HepG2 (cell line): ENCODE results near the gene PLAA. TPM values are rescaled to one million over a fixed set of nuclear protein-coding genes. Genes with fewer than 3 reads are reported as not detected.

Experiments
- FOXP4 ChIP-seq: sonication (generic); formaldehyde crosslinking; IDR thresholded peaks from 2 replicates; pipeline ENCODE4 v1.4.0; 2020; ENCODE audit warnings: missing genetic modification reagents
- HMGXB3 ChIP-seq: sonication (generic); formaldehyde crosslinking; IDR thresholded peaks from 2 replicates; pipeline ENCODE4 v1.4.0; 2020; ENCODE audit warnings: missing genetic modification reagents, borderline replicate concordance
- HOXA9 ChIP-seq: sonication (generic); formaldehyde crosslinking; IDR thresholded peaks from 2 replicates; pipeline ENCODE4 v1.8.1; 2022; ENCODE audit warnings: missing genetic modification reagents, mild to moderate bottlenecking, moderate library complexity, borderline replicate concordance
- IKZF1 ChIP-seq: fragments of 450-650 bp; IDR thresholded peaks from 2 replicates; pipeline ENCODE4 v1.7.1; 2016
- KDM5B ChIP-seq: sonication (generic); formaldehyde crosslinking; IDR thresholded peaks from 2 replicates; pipeline ENCODE4 v1.4.0; 2020; ENCODE audit warnings: missing genetic modification reagents, mild to moderate bottlenecking, borderline replicate concordance
- MAF1 ChIP-seq: sonication (generic); formaldehyde crosslinking; IDR thresholded peaks from 2 replicates; pipeline ENCODE4 v1.5.0; 2020; ENCODE audit warnings: missing genetic modification reagents, borderline replicate concordance
- NR2C2 ChIP-seq: sonication (generic); formaldehyde crosslinking; IDR thresholded peaks from 2 replicates; pipeline ENCODE4 v1.4.0; 2020; ENCODE audit warnings: missing genetic modification reagents, mild to moderate bottlenecking, moderate library complexity, borderline replicate concordance
- PHF21A ChIP-seq: sonication (generic); formaldehyde crosslinking; IDR thresholded peaks from 2 replicates; pipeline ENCODE4 v1.5.0; 2020; ENCODE audit warnings: mild to moderate bottlenecking, missing genetic modification reagents
- TFDP2 ChIP-seq: sonication (generic); formaldehyde crosslinking; IDR thresholded peaks from 2 replicates; pipeline ENCODE4 v1.4.0; 2020; ENCODE audit warnings: missing genetic modification reagents
- ZC3H4 ChIP-seq: sonication (generic); formaldehyde crosslinking; IDR thresholded peaks from 2 replicates; pipeline ENCODE4 v1.4.0; 2020; ENCODE audit warnings: missing genetic modification reagents, borderline replicate concordance
- ZNF556 ChIP-seq: sonication (generic); formaldehyde crosslinking; IDR thresholded peaks from 2 replicates; pipeline ENCODE4 v1.4.0; 2020; ENCODE audit warnings: mild to moderate bottlenecking, missing genetic modification reagents, borderline replicate concordance
- ZNF7 ChIP-seq: IDR thresholded peaks from 2 replicates; pipeline ENCODE4 v1.6.1; 2016; ENCODE audit warnings: missing biosample characterization, missing genetic modification reagents
- ZSCAN25 ChIP-seq: sonication (generic); formaldehyde crosslinking; IDR thresholded peaks from 2 replicates; pipeline ENCODE4 v1.8.0; 2022; ENCODE audit warnings: mild to moderate bottlenecking, missing genetic modification reagents
- ZSCAN5A ChIP-seq: sonication (generic); formaldehyde crosslinking; IDR thresholded peaks from 2 replicates; pipeline ENCODE4 v1.8.0; 2022; ENCODE audit warnings: mild to moderate bottlenecking, missing genetic modification reagents, borderline replicate concordance
- polyA plus RNA-seq, 8 experiments: library from polyadenylated mRNA; depleted of rRNA in 3 of 8; stranded (reverse) in 7 of 8; unstranded in 1 of 8; fragments of >200 nt; fragmentation: Illumina TruSeq in 4 of 8; extraction: Trizol in 4 of 8; gene quantifications; 2 replicates each; pipeline versions ENCODE4 v1.2.1 to v1.2.3, GENCODE V29; 2011 to 2016; ENCODE audit warnings: low read depth in 4 of 8, missing spikeins in 1 of 8, mixed read lengths in 1 of 8; ENCODE audit not compliant: insufficient read depth in 1 of 8
- total RNA-seq, 5 experiments: library from RNA; depleted of rRNA; stranded (reverse); fragments of >200 nt; fragmentation: Illumina TruSeq; extraction: Trizol; gene quantifications; 2 replicates each; pipeline ENCODE4 v1.2.3, GENCODE V29; 2016; ENCODE audit warnings: low read depth in 1 of 5

Gene PLAA
- total and polyA plus RNA-seq, 2 of the 13 experiments (the other 11 are each of a cell fraction or from before 2014, with no cell fraction given): 5.8 to 22.9 TPM

- TF ChIP-seq TFDP2 (CRISPR knock-in tag): peak; percentile 48; the same call in 1 of the 2 replicates
- 0 out of 2 replicates have a peak, but pooled peaks have one; percentile 19 for TF ChIP-seq FOXP4 (CRISPR knock-in tag)
- no peak for TF ChIP-seq ZC3H4
- no peak for TF ChIP-seq ZNF556 (CRISPR knock-in tag)
- no peak for TF ChIP-seq IKZF1
- no peak for TF ChIP-seq NR2C2 (CRISPR knock-in tag)
- no peak for TF ChIP-seq MAF1 (CRISPR knock-in tag)
- 0 out of 2 replicates have a peak, but pooled peaks have one; percentile 43 for TF ChIP-seq ZSCAN5A (CRISPR knock-in tag)
- TF ChIP-seq ZSCAN25: 0 out of 2 replicates have a peak, but pooled peaks have one; percentile 8
- TF ChIP-seq HOXA9 (CRISPR knock-in tag): no peak
- peak; percentile 28; the same call in 1 of the 2 replicates for TF ChIP-seq PHF21A
- 0 out of 2 replicates have a peak, but pooled peaks have one; percentile 23 for TF ChIP-seq HMGXB3
- no peak for TF ChIP-seq ZNF7
- TF ChIP-seq KDM5B (CRISPR knock-in tag): no peak; the same call in 1 of the 2 replicates
These were observed 9.1 kb upstream of the PLAA start, which contains the start of gene IFT74 (continued) for GRCh38 chr9:26955921-26956859.
